KOPT-K1 (cell line): ENCODE data around the gene OR6B1.
"Not testable (repeated sequence)": the region's sequence is repeated elsewhere in the genome, so short reads cannot be mapped to it uniquely, and the experiment has no call there.

ENCODE experiments used
- H3K27ac ChIP-seq: fragments of 200-600 bp; sonication (generic); 2 replicates; pipeline ENCODE4 v1.5.1; 2016; ENCODE audit warnings: antibody characterized with exemption, mild to moderate bottlenecking, low read depth, low read length; ENCODE audit not compliant: poor library complexity, severe bottlenecking
- H3K36me3 ChIP-seq: fragments of 200-600 bp; sonication (generic); 2 replicates; pipeline ENCODE4 v1.5.1; 2017; ENCODE audit warnings: antibody characterized with exemption, mild to moderate bottlenecking, low read length, moderate library complexity; ENCODE audit not compliant: insufficient read depth
- H3K9me3 ChIP-seq: fragments of 200-600 bp; sonication (generic); 2 replicates; pipeline ENCODE4 v1.5.1; 2017; ENCODE audit warnings: antibody characterized with exemption, low read length, mild to moderate bottlenecking; ENCODE audit not compliant: insufficient read depth, poor library complexity, severe bottlenecking

Gene OR6B1

GRCh38 chr7:144049491-144049890 is 49.4 kb downstream of the OR6B1 start:
- no peak overlapping the region for H3K27ac ChIP-seq
- no peaks in the 10 kb centered on the region for H3K36me3 ChIP-seq
- no peaks in the 10 kb centered on the region for H3K9me3 ChIP-seq

- H3K36me3 ChIP-seq: no peaks in the 10 kb centered on the region
- no peak overlapping the region for H3K27ac ChIP-seq
- H3K9me3 ChIP-seq: no peaks in the 10 kb centered on the region
Observed at GRCh38 chr7:144050093-144050492, 50.0 kb downstream of the OR6B1 start.

GRCh38 chr7:144050884-144051283 is 50.8 kb downstream of the OR6B1 start:
- H3K36me3 ChIP-seq, H3K27ac ChIP-seq, H3K9me3 ChIP-seq: not testable (repeated sequence)

- H3K27ac ChIP-seq: no peak overlapping the region
- no peaks in the 10 kb centered on the region for H3K9me3 ChIP-seq
- no peaks in the 10 kb centered on the region for H3K36me3 ChIP-seq
Observed at GRCh38 chr7:144057954-144058353, 57.8 kb downstream of the OR6B1 start.
